Measurements from ENCODE around the gene WARS2. TPM values are rescaled to one million over a fixed set of nuclear protein-coding genes. Genes with fewer than 3 reads are reported as not detected.

Gene WARS2
- total and polyA plus RNA-seq, 2 of the 8 experiments (the other 6 are each of a cell fraction or from before 2014, with no cell fraction given): 4.3 to 12.9 TPM

GRCh38 chr1:119083479-119083878 lies 57.0 kb downstream of the WARS2 start:
- no peak overlapping the region for H4K91ac ChIP-seq (replicated peaks; ENCODE audit: insufficient read length, low read length)
- no peak overlapping the region for H2AFZ ChIP-seq (ENCODE audit: low read length)
- no peak overlapping the region for H3K9ac ChIP-seq (replicated peaks in 1 of 4; ENCODE audit: extremely low read depth in 1 of 4, low read depth in 3 of 4, low read length in 3 of 4)
- no peak overlapping the region for H3K4me2 ChIP-seq (ENCODE audit: insufficient read depth in 1 of 2, low read depth in 2 of 2, low read length in 2 of 2)
- H3K4me1 ChIP-seq (replicated peaks in 1 of 4; ENCODE audit: control insufficient read depth in 3 of 4, insufficient read depth in 4 of 4, low read length in 3 of 4): peaks cover 0 to 3% (median 1%) of the 10 kb centered on the region in 4 experiments; a peak in 1 of 7 replicates
- CTCF ChIA-PET (ENCODE audit: partially characterized antibody): no interaction called here
- no peak overlapping the region for H3K56ac ChIP-seq (replicated peaks; ENCODE audit: insufficient read length, low read depth, low read length)
- no peak overlapping the region for H2BK120ac ChIP-seq (replicated peaks; ENCODE audit: low read depth, low read length)
- H3K79me1 ChIP-seq (ENCODE audit: low read depth, low read length): no peaks in the 10 kb centered on the region
- no peaks in the 10 kb centered on the region for H4K20me1 ChIP-seq (replicated peaks in 1 of 2; ENCODE audit: control insufficient read depth in 1 of 2, insufficient read depth in 2 of 2, low read length in 2 of 2)
- no peak overlapping the region for H3K18ac ChIP-seq (ENCODE audit: extremely low read depth, low read length)
- TF ChIP-seq EZH2 (IDR thresholded peaks at IDR 0.05; ENCODE audit: low read depth, low read length, severe bottlenecking) (no peak), RNF2 (IDR thresholded peaks at IDR 0.05; ENCODE audit: borderline replicate concordance, low read depth, low read length, missing control alignments, poor library complexity, severe bottlenecking) (no peak)
- no peak overlapping the region for H3K4me3 ChIP-seq (ENCODE audit: extremely low read depth in 1 of 4, insufficient read depth in 2 of 4, low read depth in 3 of 4, low read length in 4 of 4)
- WGBS, 2 experiments (ENCODE audit: extremely low coverage in 1 of 2, insufficient coverage in 1 of 2, insufficient read length in 1 of 2, insufficient replicate concordance in 2 of 2, low coverage in 1 of 2, low lambda C conversion rate in 2 of 2, missing lambda C conversion rate in 1 of 2): 93% methylated on average over 1 of the region's 1 CpG; no CpG with 5 or more reads in 1 of the 2 experiments
- H3K27me3 ChIP-seq (replicated peaks in 1 of 4; ENCODE audit: control insufficient read depth in 3 of 4, extremely low read depth in 1 of 4, insufficient read depth in 3 of 4, low read length in 3 of 4): no peaks in the 10 kb centered on the region
- POLR2A ChIA-PET (ENCODE audit: partially characterized antibody): no interaction called here
- H2BK5ac ChIP-seq (ENCODE audit: low read depth, low read length): no peak overlapping the region
- H3K23ac ChIP-seq (ENCODE audit: insufficient read length): no peak overlapping the region
- H2BK15ac ChIP-seq (ENCODE audit: low read length): no peak overlapping the region
- H2BK20ac ChIP-seq (ENCODE audit: low read length): no peak overlapping the region
- H2AK5ac ChIP-seq (ENCODE audit: low read depth, low read length): no peak overlapping the region
- H3K4ac ChIP-seq (replicated peaks; ENCODE audit: insufficient read length, low read depth, low read length): no peak overlapping the region
- DNase-seq (ENCODE audit: low read depth in 1 of 2, low spot score in 2 of 2): no peak
- H3K14ac ChIP-seq (ENCODE audit: insufficient read length): no peak overlapping the region
- H4K8ac ChIP-seq (ENCODE audit: extremely low read depth, insufficient read depth, low read length): no peak overlapping the region
- FAIRE-seq: no peak
- no peaks in the 10 kb centered on the region for H3K79me2 ChIP-seq (ENCODE audit: control insufficient read depth in 1 of 2, insufficient read depth in 2 of 2, low read length in 2 of 2)
- no peaks in the 10 kb centered on the region for H3K36me3 ChIP-seq (ENCODE audit: control insufficient read depth in 2 of 4, insufficient read depth in 4 of 4, low read length in 3 of 4)
- H2BK12ac ChIP-seq (ENCODE audit: low read depth, low read length): no peak overlapping the region
- H3K27ac ChIP-seq (ENCODE audit: low read depth, low read length): no peak overlapping the region
- no peaks in the 10 kb centered on the region; the same call in 1 of the 2 replicates for H3K23me2 ChIP-seq (ENCODE audit: low read depth, low read length)
- no peaks in the 10 kb centered on the region for H3K9me3 ChIP-seq (ENCODE audit: insufficient read depth in 2 of 2, low read depth in 1 of 2, low read length in 1 of 2)
- H4K5ac ChIP-seq (ENCODE audit: insufficient read length, low read depth, low read length): no peak overlapping the region

All from H1 (cell line).